Brain microvascular endothelial cell (primary cell): ENCODE measurements around the gene PHLDA1.

Experiments used
- DNase-seq: peaks from one replicate; pipeline ENCODE4 v3.0.0-alpha.2; 2020
- H3K27ac ChIP-seq: fragments of 250-450 bp; sonication (Bioruptor Pico); 2 replicates; pipeline ENCODE4 v1.5.1; 2020; ENCODE audit warnings: mild to moderate bottlenecking, moderate library complexity
- H3K27me3 ChIP-seq: fragments of 250-450 bp; sonication (Bioruptor Pico); replicated peaks from 2 replicates; pipeline ENCODE4 v1.5.1; 2020; ENCODE audit warnings: mild to moderate bottlenecking
- H3K36me3 ChIP-seq: fragments of 250-450 bp; sonication (Bioruptor Pico); replicated peaks from 2 replicates; pipeline ENCODE4 v1.5.1; 2020; ENCODE audit warnings: mild to moderate bottlenecking
- H3K4me3 ChIP-seq: 2 replicates; pipeline ENCODE4 v1.5.1; 2011; ENCODE audit warnings: low read depth, mild to moderate bottlenecking, control low read depth, low read length, moderate library complexity
- in situ Hi-C: cut with HindIII; loops from 2 replicates; pipeline ENCODE4 v1.10.0; 2017; ENCODE audit warnings: low sequenced_read_pairs, low pct_ligation_motif_present
- TF ChIP-seq, protein P1 (sequence below): IDR thresholded peaks from 2 replicates; pipeline ENCODE4 v1.5.1; 2011; ENCODE audit warnings: low read depth, mild to moderate bottlenecking, moderate library complexity, low read length, control low read depth, inconsistent platforms; ENCODE audit errors: missing control alignments

PHLDA1 gene

GRCh38 chr12:76037130-76038103 lies 5.8 kb upstream of the PHLDA1 start:
- in situ Hi-C loops: loop anchor here (25.0 kb wide), 1 partner anchor 500 kb away; no protein-coding TSS in a partner anchor
- Histone ChIP-seq H3K27me3 (no peaks in the 10 kb centered on the region), H3K36me3 (no peaks in the 10 kb centered on the region), H3K27ac (peak overlapping the region; percentile 1), H3K4me3 (no peak overlapping the region)
- TF ChIP-seq, protein P1, sequence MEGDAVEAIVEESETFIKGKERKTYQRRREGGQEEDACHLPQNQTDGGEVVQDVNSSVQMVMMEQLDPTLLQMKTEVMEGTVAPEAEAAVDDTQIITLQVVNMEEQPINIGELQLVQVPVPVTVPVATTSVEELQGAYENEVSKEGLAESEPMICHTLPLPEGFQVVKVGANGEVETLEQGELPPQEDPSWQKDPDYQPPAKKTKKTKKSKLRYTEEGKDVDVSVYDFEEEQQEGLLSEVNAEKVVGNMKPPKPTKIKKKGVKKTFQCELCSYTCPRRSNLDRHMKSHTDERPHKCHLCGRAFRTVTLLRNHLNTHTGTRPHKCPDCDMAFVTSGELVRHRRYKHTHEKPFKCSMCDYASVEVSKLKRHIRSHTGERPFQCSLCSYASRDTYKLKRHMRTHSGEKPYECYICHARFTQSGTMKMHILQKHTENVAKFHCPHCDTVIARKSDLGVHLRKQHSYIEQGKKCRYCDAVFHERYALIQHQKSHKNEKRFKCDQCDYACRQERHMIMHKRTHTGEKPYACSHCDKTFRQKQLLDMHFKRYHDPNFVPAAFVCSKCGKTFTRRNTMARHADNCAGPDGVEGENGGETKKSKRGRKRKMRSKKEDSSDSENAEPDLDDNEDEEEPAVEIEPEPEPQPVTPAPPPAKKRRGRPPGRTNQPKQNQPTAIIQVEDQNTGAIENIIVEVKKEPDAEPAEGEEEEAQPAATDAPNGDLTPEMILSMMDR: peak; percentile 77
- DNase-seq: peak; percentile 64

- in situ Hi-C loops: loop anchor here (25.0 kb wide), 1 partner anchor 498 kb away; no protein-coding TSS in a partner anchor
Observed at GRCh38 chr12:76035045-76035444, 3.5 kb upstream of the PHLDA1 start.

DNA sequence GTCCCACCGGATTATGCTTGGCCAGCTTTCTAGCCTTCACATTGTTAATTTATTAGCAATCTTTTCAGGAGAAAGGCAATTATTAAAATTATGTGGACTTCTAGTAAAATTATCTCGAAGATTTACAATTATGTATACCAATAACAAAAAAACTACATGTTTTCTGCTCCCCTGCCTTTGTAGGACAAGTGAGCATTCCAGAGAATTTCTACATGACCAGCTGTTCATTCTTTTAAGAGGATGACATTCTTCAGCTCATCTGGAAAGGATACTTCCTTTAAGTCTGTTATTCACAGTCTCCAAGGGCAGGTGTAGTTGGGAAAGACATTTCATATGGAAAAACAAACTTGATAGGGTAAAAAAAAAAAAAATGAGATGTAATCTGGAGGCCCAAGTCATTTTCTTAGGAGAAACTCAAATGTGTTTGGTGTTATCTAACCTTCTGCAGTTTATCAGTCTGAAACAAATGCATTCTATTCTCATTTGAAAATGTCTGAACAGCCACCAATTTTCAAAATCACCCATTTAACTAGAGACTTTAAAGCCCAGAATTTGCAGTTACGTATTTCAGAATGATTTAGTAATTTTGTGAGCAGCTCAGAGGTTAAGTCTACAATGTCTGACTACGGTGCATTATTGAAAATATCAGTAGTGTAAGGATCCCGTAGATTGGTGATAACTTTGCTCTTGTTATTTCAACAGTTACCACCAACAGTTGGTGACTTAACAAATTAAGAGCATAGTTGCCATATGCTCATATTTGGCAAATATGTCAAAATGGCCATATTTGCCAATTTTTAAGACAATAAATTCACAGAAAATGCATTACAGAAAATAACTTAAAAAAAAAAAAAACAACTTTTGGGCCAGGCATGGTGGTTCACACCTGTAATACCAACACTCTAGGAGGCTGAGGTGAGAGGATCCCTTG lies 1.8 kb upstream of the PHLDA1 start:
- Histone ChIP-seq H3K36me3 (peaks cover 29% of the 10 kb centered on the region), H3K27me3 (no peaks in the 10 kb centered on the region), H3K4me3 (peak overlapping the region; percentile 99), H3K27ac (peak overlapping the region; percentile 98)
- in situ Hi-C loops: loop anchor here (25.0 kb wide), 1 partner anchor 496 kb away; no protein-coding TSS in a partner anchor
- no peak for DNase-seq
- TF ChIP-seq, protein P1: no peak

More at GRCh38 chr12:76035045-76035444, 3.5 kb upstream of the PHLDA1 start:
- no peak overlapping the region for H3K4me3 ChIP-seq
- H3K36me3 ChIP-seq: peaks cover 12% of the 10 kb centered on the region
- no peak overlapping the region for H3K27ac ChIP-seq
- no peaks in the 10 kb centered on the region for H3K27me3 ChIP-seq
- TF ChIP-seq, protein P1: no peak
- DNase-seq: no peak

DNA sequence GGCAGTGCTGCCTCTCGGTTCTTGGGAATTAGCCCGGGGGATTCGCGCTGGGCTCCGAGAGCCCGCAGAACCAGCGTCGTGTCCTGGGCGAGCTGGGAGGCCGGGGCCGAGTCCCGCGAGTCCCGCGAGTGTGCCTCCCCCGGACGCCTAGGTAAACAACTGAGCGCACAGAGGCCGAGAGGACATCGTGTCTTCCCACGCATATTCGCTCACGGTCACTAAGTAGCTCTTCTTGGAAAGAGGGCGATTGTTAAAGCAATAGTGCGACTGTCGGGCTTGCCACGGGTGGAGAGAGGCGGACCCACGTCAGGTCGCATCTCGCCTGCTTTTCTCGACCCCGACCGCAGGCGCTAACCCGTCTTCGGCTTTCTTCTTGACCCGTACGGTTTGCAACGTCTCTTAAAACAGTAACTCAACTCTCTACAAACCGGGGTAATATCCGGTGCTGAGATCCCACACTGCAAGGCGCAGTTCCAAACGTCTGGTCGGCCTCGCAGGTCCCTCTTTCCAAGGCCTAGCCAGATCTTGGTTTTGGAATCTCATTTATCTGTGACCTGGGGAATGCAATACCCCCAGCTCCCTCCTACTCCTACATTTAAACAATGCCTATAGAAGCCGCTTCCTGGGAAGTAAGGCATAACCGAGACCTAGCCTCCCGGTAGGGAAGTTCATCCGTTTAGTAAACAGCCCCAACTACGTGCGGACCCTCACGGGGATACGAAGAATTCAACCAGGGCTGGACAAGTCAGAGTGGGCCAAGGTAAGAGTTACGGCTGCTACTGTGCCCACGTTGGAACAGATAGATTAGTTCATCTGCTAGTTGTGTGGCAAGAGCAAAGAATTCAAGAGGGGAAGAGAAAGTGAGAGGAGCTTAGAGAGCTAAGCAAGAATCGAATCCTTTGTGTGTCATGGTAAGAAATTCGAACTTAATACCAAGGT lies 736 bp upstream of the PHLDA1 start:
- Histone ChIP-seq H3K27me3 (no peaks in the 10 kb centered on the region), H3K36me3 (peaks cover 35% of the 10 kb centered on the region), H3K4me3 (peak overlapping the region; percentile 99), H3K27ac (peak overlapping the region; percentile 98)
- TF ChIP-seq, protein P1: no peak
- peak; percentile 60 for DNase-seq
- in situ Hi-C loops: loop anchor here (25.0 kb wide), 1 partner anchor 495 kb away; no protein-coding TSS in a partner anchor

DNA sequence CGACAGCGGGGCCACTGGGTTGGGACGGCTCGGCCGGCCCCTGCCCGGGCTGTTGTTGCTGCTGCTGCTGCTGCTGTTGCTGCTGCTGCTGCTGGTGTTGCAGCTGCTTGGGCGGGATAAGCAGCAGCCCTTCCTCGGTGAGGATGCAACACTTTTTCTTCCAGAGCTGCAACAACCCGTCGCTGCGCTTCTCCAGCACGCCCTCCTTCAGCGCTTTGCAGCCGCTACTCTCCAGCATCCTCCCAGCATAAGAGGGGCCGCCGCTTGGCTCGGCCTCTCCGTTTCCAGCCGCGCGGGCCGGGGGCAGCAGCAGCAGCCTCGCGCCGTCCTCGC lies 529 bp downstream of the PHLDA1 start:
- DNase-seq: no peak
- Histone ChIP-seq H3K4me3 (peak overlapping the region; percentile 99), H3K36me3 (peaks cover 36% of the 10 kb centered on the region), H3K27me3 (no peaks in the 10 kb centered on the region), H3K27ac (peak overlapping the region; percentile 98)
- in situ Hi-C loops: loop anchor here (25.0 kb wide), 1 partner anchor 494 kb away; no protein-coding TSS in a partner anchor
- TF ChIP-seq, protein P1: no peak
